ENCODE data around the gene CASP8AP2. TPM values are rescaled to one million over a fixed set of nuclear protein-coding genes. Genes with fewer than 3 reads are reported as not detected.

CASP8AP2 gene
- polyA plus RNA-seq, 2 of the 4 experiments (the other 2 are of a cell fraction): 8.2 to 13.6 TPM

- 93% methylated on average over 1 of the region's 1 CpG for WGBS (ENCODE audit: missing lambda C conversion rate)
- no peak overlapping the region for H3K27ac ChIP-seq
- H3K4me2 ChIP-seq: no peak overlapping the region
- TF ChIP-seq KDM1A (IDR thresholded peaks at IDR 0.05; ENCODE audit: low read depth): no peak
- TF ChIP-seq ZSCAN20 (CRISPR knock-in tag; IDR thresholded peaks at IDR 0.05): no peak
- no peak for TF ChIP-seq GATA3 (IDR thresholded peaks at IDR 0.05; ENCODE audit: borderline replicate concordance)
- no peak for TF ChIP-seq USF2 (IDR thresholded peaks at IDR 0.05)
- TF ChIP-seq POLR2A (IDR thresholded peaks at IDR 0.05; ENCODE audit: low read length): no peak
- no peak for TF ChIP-seq EHMT2 (IDR thresholded peaks at IDR 0.05; ENCODE audit: low read depth)
- TF ChIP-seq, protein P1, sequence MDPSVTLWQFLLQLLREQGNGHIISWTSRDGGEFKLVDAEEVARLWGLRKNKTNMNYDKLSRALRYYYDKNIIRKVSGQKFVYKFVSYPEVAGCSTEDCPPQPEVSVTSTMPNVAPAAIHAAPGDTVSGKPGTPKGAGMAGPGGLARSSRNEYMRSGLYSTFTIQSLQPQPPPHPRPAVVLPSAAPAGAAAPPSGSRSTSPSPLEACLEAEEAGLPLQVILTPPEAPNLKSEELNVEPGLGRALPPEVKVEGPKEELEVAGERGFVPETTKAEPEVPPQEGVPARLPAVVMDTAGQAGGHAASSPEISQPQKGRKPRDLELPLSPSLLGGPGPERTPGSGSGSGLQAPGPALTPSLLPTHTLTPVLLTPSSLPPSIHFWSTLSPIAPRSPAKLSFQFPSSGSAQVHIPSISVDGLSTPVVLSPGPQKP (IDR thresholded peaks at IDR 0.05; ENCODE audit: low read depth, low read length): no peak
- TF ChIP-seq, protein P2, sequence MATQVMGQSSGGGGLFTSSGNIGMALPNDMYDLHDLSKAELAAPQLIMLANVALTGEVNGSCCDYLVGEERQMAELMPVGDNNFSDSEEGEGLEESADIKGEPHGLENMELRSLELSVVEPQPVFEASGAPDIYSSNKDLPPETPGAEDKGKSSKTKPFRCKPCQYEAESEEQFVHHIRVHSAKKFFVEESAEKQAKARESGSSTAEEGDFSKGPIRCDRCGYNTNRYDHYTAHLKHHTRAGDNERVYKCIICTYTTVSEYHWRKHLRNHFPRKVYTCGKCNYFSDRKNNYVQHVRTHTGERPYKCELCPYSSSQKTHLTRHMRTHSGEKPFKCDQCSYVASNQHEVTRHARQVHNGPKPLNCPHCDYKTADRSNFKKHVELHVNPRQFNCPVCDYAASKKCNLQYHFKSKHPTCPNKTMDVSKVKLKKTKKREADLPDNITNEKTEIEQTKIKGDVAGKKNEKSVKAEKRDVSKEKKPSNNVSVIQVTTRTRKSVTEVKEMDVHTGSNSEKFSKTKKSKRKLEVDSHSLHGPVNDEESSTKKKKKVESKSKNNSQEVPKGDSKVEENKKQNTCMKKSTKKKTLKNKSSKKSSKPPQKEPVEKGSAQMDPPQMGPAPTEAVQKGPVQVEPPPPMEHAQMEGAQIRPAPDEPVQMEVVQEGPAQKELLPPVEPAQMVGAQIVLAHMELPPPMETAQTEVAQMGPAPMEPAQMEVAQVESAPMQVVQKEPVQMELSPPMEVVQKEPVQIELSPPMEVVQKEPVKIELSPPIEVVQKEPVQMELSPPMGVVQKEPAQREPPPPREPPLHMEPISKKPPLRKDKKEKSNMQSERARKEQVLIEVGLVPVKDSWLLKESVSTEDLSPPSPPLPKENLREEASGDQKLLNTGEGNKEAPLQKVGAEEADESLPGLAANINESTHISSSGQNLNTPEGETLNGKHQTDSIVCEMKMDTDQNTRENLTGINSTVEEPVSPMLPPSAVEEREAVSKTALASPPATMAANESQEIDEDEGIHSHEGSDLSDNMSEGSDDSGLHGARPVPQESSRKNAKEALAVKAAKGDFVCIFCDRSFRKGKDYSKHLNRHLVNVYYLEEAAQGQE (IDR thresholded peaks at IDR 0.05): no peak
- ChIA-PET CTCF (no interaction called here), POLR2A (no interaction called here)
- H3K4me3 ChIP-seq: no peak overlapping the region
- no peaks in the 10 kb centered on the region for H3K9me3 ChIP-seq
- DNase-seq (ENCODE audit: low read depth in 1 of 2, low spot score in 1 of 2) (no peak), FAIRE-seq (no peak), ATAC-seq (no peak)
- H3K4me1 ChIP-seq: no peaks in the 10 kb centered on the region
Measured at GRCh38 chr6:89853068-89853467, 23.4 kb downstream of the CASP8AP2 start.

GRCh38 chr6:89858041-89858440 is 28.4 kb downstream of the CASP8AP2 start:
- no peaks in the 10 kb centered on the region for H3K4me1 ChIP-seq
- no peak overlapping the region for H3K4me2 ChIP-seq
- no peak overlapping the region for H3K27ac ChIP-seq
- no peak for ATAC-seq
- DNase-seq (ENCODE audit: low read depth in 1 of 2, low spot score in 1 of 2): no peak
- H3K4me3 ChIP-seq: no peak overlapping the region
- FAIRE-seq: no peak
- H3K9me3 ChIP-seq: no peaks in the 10 kb centered on the region
- 100% methylated on average over 1 of the region's 1 CpG for WGBS (ENCODE audit: missing lambda C conversion rate)
- POLR2A ChIA-PET: no interaction called here
- CTCF ChIA-PET: no interaction called here
- TF ChIP-seq ZSCAN20 (CRISPR knock-in tag; IDR thresholded peaks at IDR 0.05) (no peak), RARB (CRISPR knock-in tag; IDR thresholded peaks at IDR 0.05) (no peak), MAFK (IDR thresholded peaks at IDR 0.05; ENCODE audit: partially characterized antibody) (no peak), NFE2L2 (conservative IDR thresholded peaks at IDR 0.05; ENCODE audit: low read length) (no peak), HDAC2 (IDR thresholded peaks at IDR 0.05) (no peak), HOXB13 (CRISPR knock-in tag; IDR thresholded peaks at IDR 0.05; ENCODE audit: low read depth) (no peak), PBX3 (IDR thresholded peaks at IDR 0.05) (no peak), EHF (CRISPR knock-in tag; IDR thresholded peaks at IDR 0.05) (no peak), MYC (IDR thresholded peaks at IDR 0.05; ENCODE audit: borderline replicate concordance, low read length) (no peak), POLR2AphosphoS2 (conservative IDR thresholded peaks at IDR 0.05; ENCODE audit: low read length) (no peak)
- TF ChIP-seq, protein P3, sequence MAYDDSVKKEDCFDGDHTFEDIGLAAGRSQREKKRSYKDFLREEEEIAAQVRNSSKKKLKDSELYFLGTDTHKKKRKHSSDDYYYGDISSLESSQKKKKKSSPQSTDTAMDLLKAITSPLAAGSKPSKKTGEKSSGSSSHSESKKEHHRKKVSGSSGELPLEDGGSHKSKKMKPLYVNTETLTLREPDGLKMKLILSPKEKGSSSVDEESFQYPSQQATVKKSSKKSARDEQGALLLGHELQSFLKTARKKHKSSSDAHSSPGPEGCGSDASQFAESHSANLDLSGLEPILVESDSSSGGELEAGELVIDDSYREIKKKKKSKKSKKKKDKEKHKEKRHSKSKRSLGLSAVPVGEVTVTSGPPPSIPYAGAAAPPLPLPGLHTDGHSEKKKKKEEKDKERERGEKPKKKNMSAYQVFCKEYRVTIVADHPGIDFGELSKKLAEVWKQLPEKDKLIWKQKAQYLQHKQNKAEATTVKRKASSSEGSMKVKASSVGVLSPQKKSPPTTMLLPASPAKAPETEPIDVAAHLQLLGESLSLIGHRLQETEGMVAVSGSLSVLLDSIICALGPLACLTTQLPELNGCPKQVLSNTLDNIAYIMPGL (CRISPR knock-in tag; IDR thresholded peaks at IDR 0.05; ENCODE audit: borderline replicate concordance): no peak
